GM21381 (cell line): ENCODE measurements around the gene CFAP299.

Source experiments
- ATAC-seq: cut with Tn5 transposase; IDR thresholded peaks from one replicate; pipeline ENCODE4 v1.9.1; 2021; ENCODE audit warnings: mild to moderate bottlenecking, moderate library complexity; ENCODE audit not compliant: unreplicated experiment

Gene CFAP299

DNA sequence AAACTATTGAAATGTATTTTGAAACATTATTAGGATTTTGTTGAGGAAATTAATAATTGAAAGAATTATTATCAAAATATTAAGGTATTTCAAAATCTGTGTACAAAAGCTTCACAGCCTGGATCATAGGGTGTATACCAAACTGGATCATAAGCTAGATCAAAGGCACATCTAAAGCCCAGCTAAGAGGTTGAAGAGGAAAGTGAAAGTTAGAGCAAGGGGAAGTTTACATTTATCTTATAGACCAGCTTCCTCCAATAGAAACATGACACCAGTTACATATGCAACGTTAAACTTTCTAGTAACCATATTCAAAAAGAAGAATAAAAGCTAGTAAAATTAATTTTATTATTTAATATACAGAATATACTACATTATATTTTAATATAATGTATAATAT is 467.8 kb downstream of the CFAP299 start:
- no peak for ATAC-seq

DNA sequence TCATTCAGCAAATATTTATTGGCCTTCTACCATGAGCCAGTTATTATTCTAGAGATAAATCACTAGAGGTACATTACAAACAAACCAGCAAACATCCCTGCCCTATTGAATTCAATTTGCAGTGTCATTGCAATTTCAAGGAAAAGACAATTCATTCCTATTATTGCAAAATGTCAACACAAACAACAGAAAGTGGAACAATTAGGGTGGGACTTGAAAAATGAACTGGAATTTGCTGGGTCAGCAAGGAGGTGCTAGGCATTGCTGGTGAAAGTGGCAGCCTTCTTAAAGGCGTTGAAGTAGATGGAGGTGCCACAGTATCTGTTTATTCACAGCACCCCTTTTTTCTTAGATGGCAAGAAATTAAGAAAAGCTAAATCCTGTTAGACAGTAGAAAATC is 470.9 kb downstream of the CFAP299 start:
- ATAC-seq = no peak

DNA sequence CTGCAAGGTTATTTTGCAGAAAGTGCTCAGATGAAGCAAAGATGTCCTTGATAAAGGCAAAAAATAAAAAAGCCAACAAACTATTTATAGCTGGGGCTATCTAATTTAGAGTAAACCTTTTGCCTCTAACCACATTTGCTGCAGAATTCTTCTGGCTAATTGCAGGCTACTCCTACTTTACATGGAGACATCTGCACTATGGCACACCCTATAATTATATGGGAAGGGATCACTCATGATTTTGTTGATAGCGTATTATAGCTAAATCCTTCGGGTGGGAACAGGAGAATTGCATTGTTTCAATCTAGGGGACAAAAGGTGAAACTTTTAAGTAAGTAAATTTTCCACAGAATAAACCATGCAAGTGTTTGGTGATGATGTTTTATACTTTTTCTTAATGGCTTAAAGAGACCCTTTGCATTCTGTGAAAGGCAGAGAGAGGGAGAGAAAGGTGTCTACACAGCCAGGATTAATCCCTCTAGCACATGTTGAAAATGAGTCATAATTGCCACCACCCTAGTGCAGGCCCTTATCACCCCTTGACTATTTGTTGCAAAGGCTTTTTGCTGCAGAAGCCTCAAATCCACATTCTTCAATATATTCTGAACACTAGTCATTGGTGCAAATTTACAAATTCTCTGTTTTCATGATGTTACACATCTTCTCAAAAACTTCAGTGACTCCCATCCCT is 473.7 kb downstream of the CFAP299 start:
- ATAC-seq = no peak

DNA sequence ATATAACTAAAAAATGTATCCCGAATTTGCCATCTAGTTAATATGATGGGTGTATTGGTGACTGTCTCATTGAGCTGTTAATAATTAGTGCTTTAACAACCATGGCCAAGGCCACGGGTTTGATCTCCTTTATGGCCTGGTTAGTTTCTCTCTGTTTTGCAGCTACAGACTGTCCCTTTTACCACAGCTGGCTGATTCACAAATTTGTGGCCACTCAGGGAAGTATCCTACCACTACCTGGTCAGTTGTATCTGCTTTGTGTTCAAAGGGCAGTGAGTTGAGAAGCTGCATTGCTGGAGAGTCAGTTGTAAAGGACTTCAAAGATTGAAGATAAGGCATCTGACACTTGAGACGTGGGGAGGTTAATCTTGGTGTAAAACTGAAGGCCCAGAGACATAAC is 475.9 kb downstream of the CFAP299 start:
- ATAC-seq = no peak

DNA sequence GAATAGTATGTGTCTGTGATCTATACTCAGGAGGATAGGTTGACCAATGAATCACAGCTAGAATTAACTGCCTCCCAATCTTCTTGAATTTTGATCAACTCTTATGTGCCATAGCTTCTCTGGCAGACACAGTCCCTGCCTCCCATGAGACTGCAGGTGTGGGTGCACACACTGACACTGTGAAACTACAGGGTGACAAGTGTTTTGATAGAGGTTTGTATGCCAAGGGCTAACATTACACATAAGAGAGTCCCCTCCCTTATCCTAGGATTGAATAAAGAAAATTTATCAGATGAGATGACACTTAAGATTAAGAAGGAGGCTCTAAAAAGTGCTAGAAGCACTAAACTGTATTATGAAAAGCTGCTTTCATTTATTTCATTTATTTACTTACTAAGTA is 476.6 kb downstream of the CFAP299 start:
- ATAC-seq = no peak

DNA sequence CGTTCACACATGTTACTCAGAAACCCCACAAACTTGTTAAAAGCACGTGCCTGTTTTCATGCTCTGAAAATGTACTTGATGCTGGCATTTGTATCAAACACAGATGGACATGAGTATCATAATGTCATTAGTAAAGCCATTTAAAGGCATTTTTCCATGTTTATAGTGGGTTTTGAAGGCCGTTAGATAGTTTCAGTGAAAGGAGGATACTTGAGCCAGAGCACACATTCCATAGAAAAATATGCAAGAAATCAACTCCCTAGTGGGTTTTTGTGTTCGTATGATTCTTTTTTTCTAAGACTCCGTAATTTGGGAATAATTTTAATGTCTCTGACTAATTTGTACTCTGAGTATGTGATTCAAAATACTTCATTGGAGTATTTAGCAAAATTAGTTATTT is 478.7 kb downstream of the CFAP299 start:
- ATAC-seq = no peak

DNA sequence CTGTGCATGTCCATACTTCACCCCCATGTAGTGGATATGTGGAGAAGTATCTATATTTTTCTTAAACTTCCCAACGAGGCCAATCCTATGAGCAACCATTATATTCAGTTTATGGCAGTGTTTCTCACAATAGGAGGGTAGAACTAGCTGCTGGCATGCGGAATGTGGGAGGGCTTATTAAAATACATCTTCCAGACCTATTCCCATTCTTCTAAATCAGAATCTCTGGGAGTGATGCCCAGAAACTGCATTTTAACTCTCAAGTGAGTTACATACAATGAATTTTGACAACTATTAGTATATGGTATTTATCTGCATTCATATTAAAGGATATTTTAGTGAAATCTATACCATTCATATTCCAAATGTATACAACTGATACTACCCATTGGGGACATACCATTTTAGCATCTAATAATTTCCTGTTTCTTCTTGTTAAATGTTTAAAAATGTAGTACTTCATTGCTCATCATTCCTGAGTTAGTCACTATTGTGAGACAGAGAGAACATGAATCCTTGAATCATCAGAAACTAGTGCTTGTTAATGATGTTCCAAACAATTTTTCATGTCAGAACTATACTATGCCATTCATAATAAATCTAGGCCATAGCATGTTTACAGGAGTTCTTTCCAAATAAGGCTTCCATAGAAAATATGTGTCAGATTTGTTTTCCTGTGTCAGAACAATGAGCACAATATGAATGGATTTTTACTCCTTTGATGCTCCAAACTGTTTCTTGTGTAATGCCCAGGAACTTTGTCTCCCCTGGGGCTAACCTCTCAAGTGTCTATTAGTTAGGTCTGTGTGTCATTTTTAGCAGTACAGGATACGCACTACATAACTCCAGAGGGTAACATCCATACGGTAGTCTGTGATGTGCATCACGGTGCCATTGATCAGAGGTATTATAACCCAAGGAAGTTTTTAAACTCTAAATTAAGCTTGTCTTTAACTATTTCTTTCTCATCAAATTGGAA is 496.1 kb downstream of the CFAP299 start:
- ATAC-seq = no peak

DNA sequence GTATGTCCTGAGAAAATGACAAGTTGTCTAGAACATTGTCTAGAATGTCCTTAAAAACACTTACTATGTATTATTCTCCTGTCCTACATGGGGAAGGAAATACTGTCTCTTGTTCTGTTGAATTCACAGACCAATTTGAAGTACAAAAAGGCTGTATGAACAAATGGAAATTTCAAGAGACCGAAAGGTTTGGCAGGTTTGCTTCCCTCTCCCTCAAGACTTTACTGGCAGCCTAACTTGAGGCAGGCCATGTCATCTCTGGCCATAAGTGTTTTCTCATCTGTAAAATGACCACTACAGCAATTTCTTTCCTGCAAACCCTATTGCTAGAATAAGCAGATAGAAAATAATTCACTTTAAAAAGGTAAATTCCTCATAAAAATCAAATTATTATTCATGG is 503.8 kb downstream of the CFAP299 start:
- ATAC-seq = no peak

DNA sequence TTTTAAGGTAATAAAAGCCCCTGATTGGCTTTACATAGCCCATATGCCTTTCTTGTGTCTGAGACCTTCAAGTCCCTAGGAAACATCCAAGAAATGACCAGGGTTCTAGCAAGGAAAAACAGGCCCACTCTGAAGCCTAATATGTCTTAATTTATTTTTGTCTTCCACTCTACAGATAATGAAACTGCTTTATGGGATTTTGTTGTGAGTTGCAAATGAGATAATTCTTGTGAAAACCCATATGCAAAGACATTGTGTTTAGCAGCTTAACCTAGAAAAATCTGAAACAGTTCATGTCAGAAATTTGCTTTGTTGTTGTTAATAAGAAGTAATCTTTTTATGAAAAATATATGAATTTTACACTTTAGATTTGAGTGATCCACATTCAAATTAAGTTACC is 504.3 kb downstream of the CFAP299 start:
- no peak for ATAC-seq

DNA sequence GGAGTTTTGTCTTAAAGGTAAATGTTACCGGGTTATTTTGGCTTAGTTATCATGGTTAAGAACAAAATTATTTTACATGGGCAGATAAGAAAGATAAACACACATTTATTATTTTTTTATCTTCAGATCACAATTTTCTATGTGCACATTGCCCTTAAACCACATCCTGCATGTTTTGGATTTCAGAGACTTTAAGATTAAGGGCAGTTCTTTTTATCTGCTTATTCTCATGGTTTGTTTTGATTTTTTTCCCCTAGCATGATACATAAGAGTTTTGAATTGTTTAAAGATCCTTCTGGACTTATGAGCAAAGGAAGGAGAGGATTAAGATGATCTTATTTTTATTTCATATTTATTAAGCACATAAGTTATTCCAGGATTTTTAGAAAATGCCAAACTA is 504.9 kb downstream of the CFAP299 start:
- ATAC-seq = no peak

DNA sequence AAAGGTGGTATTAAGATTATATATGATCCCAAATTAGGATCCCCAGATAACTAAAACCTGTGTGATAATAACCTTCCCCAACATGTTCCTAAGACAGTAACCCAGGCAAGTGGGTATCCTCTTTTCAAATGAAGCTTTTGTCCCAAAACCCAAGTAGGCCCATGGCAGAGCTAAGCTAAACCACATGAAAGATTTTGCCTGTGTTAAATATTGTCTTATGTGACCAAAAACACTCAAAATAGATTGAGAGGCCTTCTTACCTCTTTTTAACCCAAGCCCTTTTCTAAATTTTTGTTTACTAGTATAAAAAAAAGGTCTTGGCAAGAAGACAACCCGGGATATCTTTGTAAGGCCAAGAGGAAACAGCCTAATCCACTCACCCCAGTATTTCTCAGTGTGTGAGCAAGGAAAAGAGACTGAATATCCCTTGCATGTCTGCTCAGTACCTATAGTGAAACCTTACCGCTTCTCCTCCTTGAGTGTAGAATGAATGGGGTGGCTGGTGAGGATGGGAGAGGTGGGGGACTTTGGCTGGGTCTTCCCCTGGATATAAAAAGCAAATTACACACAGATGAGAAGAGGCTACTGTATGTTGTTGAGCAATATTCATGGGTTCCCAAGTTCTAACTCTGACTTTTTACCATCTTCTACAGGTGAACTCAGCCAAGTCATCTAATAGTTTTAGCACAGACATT is 506.2 kb downstream of the CFAP299 start:
- no peak for ATAC-seq

DNA sequence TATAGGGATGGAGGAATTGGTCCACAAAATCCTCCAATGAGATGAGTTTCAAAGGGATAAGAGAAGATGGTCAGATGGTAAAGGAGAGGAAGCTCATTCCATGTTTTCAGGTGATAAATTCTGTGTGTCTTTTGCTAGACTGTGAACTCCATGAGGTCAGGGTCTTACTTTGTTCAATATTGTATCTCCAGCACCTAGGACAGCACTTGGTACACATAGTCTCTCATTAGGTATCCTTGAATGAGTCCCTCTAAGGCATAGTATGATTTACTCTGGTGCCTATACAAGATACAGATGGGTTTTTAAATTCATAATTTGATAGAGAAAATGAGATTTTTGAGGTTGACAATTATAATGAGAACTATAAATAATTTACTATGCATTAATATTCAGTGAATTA is 510.7 kb downstream of the CFAP299 start:
- ATAC-seq = no peak

DNA sequence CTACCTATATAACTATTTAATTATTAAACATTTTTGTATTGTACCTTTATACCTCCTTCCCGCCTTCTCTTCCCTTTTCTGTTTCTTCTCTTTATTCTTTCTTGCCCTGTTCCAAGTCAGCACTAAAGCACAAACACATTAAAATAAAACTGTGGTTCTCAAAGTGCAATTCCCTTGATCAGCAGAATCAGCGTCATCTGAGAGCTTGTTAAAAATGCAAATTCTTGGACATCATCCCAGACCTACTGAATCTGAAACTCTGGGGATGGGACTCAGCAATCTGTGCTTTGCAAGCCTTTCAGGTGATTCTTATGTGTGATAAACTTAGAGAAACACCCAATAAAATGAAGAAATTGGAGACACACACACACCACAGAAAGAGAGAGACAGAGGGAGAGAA is 516.5 kb downstream of the CFAP299 start:
- no peak for ATAC-seq

DNA sequence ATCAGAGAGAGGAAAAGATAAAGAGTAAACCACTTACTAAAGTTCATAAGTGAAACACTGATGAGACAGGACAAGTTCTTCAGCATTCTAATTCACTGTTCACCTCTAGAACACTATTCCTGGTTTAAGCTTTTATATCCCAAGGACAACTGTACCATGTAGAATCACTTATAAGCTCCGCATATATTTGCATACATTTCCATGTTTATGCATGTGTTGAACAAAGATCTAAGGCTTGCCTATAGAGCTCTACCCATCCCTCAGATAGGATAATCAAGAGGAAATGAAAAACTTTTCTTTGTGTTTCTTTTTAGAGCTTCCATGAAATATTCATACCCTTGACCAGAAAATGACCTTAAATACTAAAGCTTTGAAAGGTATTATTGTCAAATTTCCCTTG is 538.0 kb downstream of the CFAP299 start:
- no peak for ATAC-seq

DNA sequence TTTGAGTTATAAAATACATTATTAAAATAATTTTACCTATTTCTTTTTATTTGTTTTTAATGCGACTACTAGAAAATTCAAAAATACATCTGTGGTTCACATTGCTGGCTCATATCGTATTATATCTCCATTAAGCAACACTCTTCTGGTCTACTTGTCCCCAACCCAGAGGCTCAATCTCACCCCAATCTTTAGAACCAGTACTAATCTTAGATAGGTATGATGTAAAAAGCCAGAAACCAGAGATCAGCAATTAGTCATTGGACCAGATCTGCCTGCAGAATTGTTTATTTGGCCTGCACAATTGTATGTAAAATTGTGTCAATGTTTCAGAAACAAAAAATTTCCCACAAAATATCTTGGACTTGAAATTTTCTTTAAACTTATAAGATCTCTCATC is 539.4 kb downstream of the CFAP299 start:
- no peak for ATAC-seq

DNA sequence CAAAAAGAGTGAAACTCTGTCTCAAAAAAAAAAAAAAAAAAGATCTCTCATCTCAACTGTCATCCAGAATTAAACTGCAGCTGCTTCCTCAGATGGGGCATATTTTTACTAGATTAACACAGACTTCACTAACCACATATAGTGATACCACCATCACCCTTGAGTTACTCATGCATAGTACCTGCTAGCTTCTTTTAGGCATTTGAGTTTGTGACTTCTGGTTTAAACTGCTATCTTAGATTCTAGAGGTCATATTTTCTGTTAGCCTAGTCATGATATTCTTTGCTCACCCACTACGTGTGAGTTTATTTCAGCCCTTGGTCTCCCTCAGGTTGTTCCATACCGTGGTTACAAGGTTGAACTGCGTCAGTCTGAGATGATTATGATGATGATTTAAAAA is 540.1 kb downstream of the CFAP299 start:
- ATAC-seq = peak; percentile 89

DNA sequence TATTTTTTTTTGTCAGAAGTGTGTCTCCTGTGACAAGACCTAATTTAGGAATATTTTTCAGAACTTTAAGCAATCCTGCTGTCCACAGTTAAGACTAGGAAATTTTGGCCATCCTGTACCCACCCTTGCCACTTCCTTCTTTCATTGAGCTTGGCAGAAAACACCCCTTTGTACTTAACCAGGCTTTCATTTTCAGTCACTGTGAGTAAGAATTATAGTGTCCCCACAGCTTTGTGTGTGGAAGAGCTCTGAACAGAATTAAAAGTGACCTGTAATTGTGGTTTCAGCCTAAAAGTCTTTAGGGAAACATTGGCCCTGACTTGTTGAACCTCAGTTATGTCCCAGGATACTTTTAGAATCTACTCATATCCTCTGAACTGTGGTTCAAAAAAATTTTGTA is 541.3 kb downstream of the CFAP299 start:
- peak; percentile 74 for ATAC-seq

DNA sequence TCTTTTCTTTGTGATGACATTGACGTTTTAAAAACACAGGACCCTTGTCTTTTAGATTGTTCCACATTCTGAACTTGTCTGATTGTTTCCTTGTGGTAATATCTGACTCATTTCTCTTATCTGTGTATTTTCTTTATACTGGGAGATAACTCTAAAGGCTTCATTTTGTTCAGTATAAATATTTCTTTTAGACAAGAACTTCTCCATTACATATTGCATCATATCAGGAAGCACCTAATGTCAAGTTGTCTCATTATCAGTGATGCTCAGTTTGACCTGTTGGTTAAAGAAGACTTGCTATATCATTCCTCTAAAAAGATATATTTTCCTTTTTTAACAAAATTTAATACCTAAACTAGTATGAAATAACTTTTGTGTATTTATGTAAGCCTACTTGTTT is 542.7 kb downstream of the CFAP299 start:
- ATAC-seq = no peak

DNA sequence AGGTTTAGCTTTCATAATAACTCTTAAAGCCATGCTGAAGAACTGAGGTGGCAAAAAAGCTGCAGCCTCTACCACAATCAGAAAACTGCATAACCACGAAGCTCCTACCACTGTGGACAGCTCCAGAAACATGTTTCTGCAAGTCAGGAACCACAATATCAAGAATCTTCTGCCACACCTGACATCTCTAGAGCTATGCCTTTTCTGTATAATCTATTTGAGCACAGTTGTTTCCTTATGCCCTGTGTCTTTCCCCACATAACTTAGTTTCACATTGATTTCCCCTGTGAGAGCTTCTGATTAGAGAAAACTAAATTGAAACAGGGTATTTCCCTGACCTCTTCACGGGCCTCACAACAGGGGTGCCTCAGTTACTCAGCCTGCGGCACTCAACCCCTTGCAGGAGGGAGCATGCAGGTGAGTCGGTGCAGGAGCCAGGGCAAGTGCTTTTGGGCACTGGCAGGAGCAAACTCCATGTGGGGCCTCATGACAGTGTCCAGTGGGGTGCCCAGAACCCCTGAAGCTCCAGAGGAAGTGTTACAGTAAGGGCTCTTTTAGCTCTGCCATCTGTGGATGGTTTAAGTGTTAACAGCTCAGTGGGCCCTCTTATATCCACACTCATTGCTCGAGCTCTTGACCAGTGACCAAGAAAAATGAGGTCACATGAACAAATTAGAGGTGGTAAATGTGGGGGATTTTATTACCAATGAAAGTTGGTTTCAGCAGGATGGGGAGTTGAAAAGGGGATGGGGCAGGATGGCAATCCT is 562.2 kb downstream of the CFAP299 start:
- ATAC-seq = peak; percentile 76

DNA sequence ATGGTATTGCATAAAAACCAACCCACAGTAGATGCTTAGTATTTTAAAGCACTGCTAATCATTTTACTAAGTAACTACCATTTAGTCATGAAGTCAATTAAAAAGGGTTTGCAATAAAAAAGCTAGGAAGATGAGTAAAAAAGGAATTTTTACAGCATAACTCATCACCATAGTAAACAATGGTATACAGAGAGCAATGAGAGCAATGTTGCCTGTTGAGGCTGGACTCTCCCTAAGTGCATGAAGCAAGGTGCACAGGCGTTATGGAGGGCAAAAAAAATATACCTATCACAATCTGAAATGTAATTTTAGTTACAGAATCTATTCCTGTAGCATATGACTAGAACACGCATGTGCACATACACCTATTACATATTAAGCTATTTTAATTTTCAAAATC is 565.4 kb downstream of the CFAP299 start:
- no peak for ATAC-seq

DNA sequence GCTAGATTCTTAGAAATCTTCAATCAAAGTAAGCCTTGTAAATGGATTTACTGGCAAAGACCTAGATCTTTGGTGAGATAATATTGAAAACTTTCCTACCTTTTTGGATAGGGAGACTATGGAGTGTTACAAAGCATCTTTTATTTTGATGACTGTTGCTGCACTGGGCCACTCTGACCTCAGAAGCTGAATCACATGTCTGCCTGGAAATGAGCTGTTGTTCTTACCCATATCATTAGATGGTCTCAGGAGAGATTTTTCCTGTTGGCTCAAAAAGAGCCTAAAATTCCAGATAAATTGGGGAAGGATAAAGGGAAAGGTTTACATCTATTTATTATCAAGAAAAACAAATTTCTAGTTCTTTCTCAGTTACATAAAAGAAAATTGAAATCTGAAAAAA is 567.5 kb downstream of the CFAP299 start:
- ATAC-seq = no peak
